ENCODE data around the gene SLC4A4. TPM values are rescaled to one million over a fixed set of nuclear protein-coding genes. Genes with fewer than 3 reads are reported as not detected.

The SLC4A4 gene
- total RNA-seq, 6 experiments from 2014 or later: 19.1 to 29.8 (median 25.0) TPM

DNA sequence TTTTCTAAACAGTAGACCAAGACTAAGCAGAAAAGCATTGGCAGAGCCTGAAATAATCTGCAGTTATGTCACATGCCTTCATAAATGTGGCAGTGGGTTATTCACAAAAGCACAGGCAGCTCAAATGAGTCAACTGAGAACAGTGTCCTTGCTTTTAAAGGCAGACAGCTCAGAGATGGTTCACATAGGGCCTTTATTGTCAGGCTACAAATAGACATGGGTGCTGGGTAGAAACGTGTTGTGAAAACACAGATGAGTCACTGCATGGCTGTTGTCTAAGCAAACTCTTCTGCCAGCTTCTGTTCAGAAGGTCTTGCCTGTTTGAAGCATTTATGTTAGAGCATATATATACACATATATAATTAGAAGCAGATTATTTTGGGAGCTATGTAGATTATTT lies 118.0 kb downstream of the SLC4A4 start:
- Mint-ChIP-seq H3K36me3 (ENCODE audit: low read depth) (peaks cover 25% of the 10 kb centered on the region), H3K27ac (peak overlapping the region; percentile 66)
- DNase-seq: peak; percentile 97

DNA sequence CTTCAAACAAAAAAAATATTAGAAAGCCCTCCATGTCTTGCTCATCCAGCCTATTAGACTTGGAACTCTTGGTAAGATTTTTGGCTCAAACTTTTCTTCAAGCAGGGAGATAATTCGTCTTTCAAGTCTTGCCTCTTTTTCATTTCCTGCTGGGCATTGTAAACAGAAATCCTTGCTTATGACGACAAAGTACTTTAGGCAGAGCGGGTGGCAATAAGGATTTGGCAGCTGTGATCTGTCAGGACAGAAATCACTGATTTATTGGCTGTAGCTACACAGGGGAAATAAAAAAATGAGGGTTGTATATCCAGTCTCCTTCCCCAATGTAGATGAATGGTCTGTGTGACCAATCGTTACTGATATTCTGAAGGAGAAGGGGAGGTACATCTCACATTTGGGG lies 121.6 kb downstream of the SLC4A4 start:
- Mint-ChIP-seq H3K9me3 (no peaks in the 10 kb centered on the region), H3K4me3 (no peak overlapping the region), H3K4me1 (ENCODE audit: low read depth) (peaks cover 30% of the 10 kb centered on the region), H3K27ac (no peak overlapping the region), H3K36me3 (ENCODE audit: low read depth) (peaks cover 10% of the 10 kb centered on the region), H3K27me3 (ENCODE audit: insufficient read depth) (no peaks in the 10 kb centered on the region)
- no peak for DNase-seq
- TF ChIP-seq, protein P1, sequence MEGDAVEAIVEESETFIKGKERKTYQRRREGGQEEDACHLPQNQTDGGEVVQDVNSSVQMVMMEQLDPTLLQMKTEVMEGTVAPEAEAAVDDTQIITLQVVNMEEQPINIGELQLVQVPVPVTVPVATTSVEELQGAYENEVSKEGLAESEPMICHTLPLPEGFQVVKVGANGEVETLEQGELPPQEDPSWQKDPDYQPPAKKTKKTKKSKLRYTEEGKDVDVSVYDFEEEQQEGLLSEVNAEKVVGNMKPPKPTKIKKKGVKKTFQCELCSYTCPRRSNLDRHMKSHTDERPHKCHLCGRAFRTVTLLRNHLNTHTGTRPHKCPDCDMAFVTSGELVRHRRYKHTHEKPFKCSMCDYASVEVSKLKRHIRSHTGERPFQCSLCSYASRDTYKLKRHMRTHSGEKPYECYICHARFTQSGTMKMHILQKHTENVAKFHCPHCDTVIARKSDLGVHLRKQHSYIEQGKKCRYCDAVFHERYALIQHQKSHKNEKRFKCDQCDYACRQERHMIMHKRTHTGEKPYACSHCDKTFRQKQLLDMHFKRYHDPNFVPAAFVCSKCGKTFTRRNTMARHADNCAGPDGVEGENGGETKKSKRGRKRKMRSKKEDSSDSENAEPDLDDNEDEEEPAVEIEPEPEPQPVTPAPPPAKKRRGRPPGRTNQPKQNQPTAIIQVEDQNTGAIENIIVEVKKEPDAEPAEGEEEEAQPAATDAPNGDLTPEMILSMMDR (IDR thresholded peaks at IDR 0.05): no peak

More for the DNA sequence above, 118.0 kb downstream of the SLC4A4 start:
- Mint-ChIP-seq H3K9me3 (no peaks in the 10 kb centered on the region), H3K4me3 (peak overlapping the region; percentile 27), H3K27me3 (ENCODE audit: insufficient read depth) (no peaks in the 10 kb centered on the region; the same call in 1 of the 2 replicates), H3K4me1 (ENCODE audit: low read depth) (peaks cover 49% of the 10 kb centered on the region)
- TF ChIP-seq, protein P1 (IDR thresholded peaks at IDR 0.05): no peak

DNA sequence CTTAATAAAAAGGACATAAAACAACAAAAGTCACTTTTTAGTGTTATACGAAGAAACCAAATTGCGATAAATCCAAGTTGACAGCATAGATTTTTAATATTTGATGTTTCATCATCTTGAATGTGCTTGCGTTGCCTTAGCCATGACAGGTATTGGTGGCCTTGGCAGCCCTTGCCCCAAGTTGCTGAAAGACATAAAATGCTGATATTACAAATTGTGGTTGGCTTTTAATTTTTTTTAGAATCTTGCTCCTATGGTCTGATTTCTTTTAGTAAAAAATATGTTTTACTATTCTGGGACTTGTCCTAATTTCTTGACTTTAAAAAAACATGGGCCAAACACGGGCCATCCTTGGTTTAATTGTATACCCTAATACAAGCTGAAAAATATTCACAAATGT lies 122.6 kb downstream of the SLC4A4 start:
- Mint-ChIP-seq H3K27ac (no peak overlapping the region), H3K9me3 (no peaks in the 10 kb centered on the region), H3K4me3 (no peak overlapping the region), H3K4me1 (ENCODE audit: low read depth) (peaks cover 19% of the 10 kb centered on the region), H3K36me3 (ENCODE audit: low read depth) (peaks cover 7% of the 10 kb centered on the region; the same call in 1 of the 2 replicates), H3K27me3 (ENCODE audit: insufficient read depth) (no peaks in the 10 kb centered on the region)
- TF ChIP-seq, protein P1 (IDR thresholded peaks at IDR 0.05): no peak
- DNase-seq: no peak

DNA sequence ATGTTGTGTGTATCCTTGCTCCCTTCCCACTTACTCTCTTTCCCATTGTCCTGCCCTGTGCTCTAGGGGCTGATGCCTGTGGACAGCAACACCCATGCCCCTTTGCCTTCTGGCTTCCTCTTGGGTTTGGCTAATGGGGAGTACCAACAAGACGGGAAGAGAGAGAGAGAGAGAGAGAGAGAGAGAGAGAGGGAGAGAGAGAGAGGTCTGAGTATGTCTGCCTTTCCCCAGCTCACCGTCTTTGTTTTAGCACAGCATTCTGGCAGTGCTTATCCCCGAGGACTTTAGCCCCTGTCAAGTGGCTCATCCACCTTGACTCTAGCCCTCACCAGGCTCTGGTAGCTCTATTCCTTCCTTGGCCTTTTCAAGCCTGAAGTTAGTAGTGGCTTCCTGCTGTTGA lies 128.0 kb downstream of the SLC4A4 start:
- Mint-ChIP-seq H3K36me3 (ENCODE audit: low read depth) (peaks cover 41% of the 10 kb centered on the region), H3K9me3 (no peaks in the 10 kb centered on the region), H3K4me3 (no peak overlapping the region), H3K27ac (no peak overlapping the region), H3K27me3 (ENCODE audit: insufficient read depth) (no peaks in the 10 kb centered on the region), H3K4me1 (ENCODE audit: low read depth) (peaks cover 48% of the 10 kb centered on the region)
- no peak for DNase-seq
- TF ChIP-seq, protein P1 (IDR thresholded peaks at IDR 0.05): no peak

DNA sequence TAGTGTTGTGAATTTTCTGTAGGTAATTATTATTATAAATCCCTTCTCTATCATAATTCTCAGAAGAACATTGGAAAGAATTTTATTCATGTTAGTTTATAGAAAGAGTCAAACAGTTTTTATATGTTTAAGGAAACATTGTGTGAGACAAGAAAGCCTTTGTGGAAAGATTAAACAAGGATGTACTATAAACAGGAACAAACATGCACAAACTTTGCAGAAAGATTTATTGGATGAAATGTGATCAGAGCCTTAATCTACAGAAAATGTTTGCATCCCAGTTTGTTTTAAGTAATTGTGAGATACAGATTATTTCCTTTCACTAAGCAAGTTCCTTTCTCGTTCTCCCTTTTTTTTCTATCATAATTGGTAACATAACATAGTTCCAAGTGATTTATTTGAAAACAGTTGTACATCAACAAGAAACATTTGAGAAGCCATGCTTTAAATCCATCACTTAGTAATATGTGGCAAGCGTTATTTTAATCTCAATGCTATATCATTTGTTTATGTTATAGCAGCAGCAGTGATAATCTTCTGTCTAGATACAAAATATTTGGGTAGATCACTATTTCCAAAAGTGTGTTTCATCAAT lies 129.4 kb downstream of the SLC4A4 start:
- TF ChIP-seq, protein P1 (IDR thresholded peaks at IDR 0.05): no peak
- Mint-ChIP-seq H3K4me3 (no peak overlapping the region), H3K36me3 (ENCODE audit: low read depth) (peaks cover 49% of the 10 kb centered on the region), H3K9me3 (no peaks in the 10 kb centered on the region), H3K27me3 (ENCODE audit: insufficient read depth) (no peaks in the 10 kb centered on the region), H3K27ac (no peak overlapping the region; the same call in 1 of the 2 replicates), H3K4me1 (ENCODE audit: low read depth) (peaks cover 62% of the 10 kb centered on the region)
- DNase-seq: no peak

Measured in HFFc6 (cell line).